Stimulated activated CD8-positive, alpha-beta memory T cell treated with anti-CD3 and anti-CD28 coated beads, Interleukin-12 subunit alpha, Interleukin-12 subunit beta, amount 100 ng/mL, for 4 hours (primary cell): ENCODE data around the gene PPP1R9A.

Source experiments
- DNase-seq: peaks from one replicate; pipeline ENCODE4 v3.0.0-alpha.2; 2020; ENCODE audit warnings: low read depth

PPP1R9A gene

GRCh38 chr7:95320651-95321050, 413.3 kb downstream of the PPP1R9A start:
- no peak for DNase-seq

GRCh38 chr7:95321720-95322119, 414.3 kb downstream of the PPP1R9A start:
- DNase-seq: no peak

GRCh38 chr7:95322396-95322795, 415.0 kb downstream of the PPP1R9A start:
- DNase-seq: no peak

- DNase-seq: no peak
These were observed 415.5 kb downstream of the PPP1R9A start for GRCh38 chr7:95322854-95323253.

- DNase-seq: no peak
These were observed 416.2 kb downstream of the PPP1R9A start for GRCh38 chr7:95323410-95324129.

GRCh38 chr7:95324431-95324830, 417.0 kb downstream of the PPP1R9A start, which contains the start of gene PON1:
PON1 (minus strand) TSS chr7:95324532; CDS start chr7:95324475, 57 bp downstream.
- no peak for DNase-seq

- no peak for DNase-seq
These were observed 420.0 kb downstream of the PPP1R9A start for GRCh38 chr7:95327356-95327755.

- DNase-seq: no peak
These were observed 423.0 kb downstream of the PPP1R9A start for GRCh38 chr7:95330204-95330960.

- no peak for DNase-seq
These were observed 423.6 kb downstream of the PPP1R9A start for GRCh38 chr7:95330961-95331337.

GRCh38 chr7:95334447-95334846, 427.1 kb downstream of the PPP1R9A start:
- DNase-seq: no peak

- DNase-seq: no peak
These were observed 427.7 kb downstream of the PPP1R9A start for GRCh38 chr7:95335093-95335492.

- DNase-seq: no peak
These were observed 431.4 kb downstream of the PPP1R9A start for GRCh38 chr7:95338832-95339231.

GRCh38 chr7:95340491-95340890, 433.1 kb downstream of the PPP1R9A start:
- DNase-seq: no peak

- DNase-seq: no peak
These were observed 434.6 kb downstream of the PPP1R9A start for GRCh38 chr7:95342029-95342428.

- DNase-seq: no peak
These were observed 435.4 kb downstream of the PPP1R9A start for GRCh38 chr7:95342642-95343307.
